Measurements from ENCODE around the gene SLC15A4. TPM values are rescaled to one million over a fixed set of nuclear protein-coding genes. Genes with fewer than 3 reads are reported as not detected.

SLC15A4 gene
- total RNA-seq, 2 donors from 2014 or later, result 15.5 to 17.2 TPM

GRCh38 chr12:128791395-128792322 lies 32.1 kb downstream of the SLC15A4 start:
- Mint-ChIP-seq H3K27ac (no peak overlapping the region), H3K4me3 (no peak overlapping the region), H3K4me1 (peaks cover 7% of the 10 kb centered on the region), H3K36me3 (ENCODE audit: low read depth) (peaks cover 4% of the 10 kb centered on the region), H3K27me3 (no peaks in the 10 kb centered on the region)
- no peaks in the 10 kb centered on the region for H3K9me3 ChIP-seq (ENCODE audit: control insufficient read depth, low read length, poor library complexity, severe bottlenecking)
- DNase-seq (no peak), ATAC-seq (peak; percentile 20)

- Mint-ChIP-seq H3K36me3 (ENCODE audit: low read depth) (peaks cover 4% of the 10 kb centered on the region), H3K4me1 (peaks cover 7% of the 10 kb centered on the region), H3K27ac (no peak overlapping the region)
Measured at GRCh38 chr12:128790653-128791373, 32.9 kb downstream of the SLC15A4 start.

GRCh38 chr12:128790221-128790620 lies 33.5 kb downstream of the SLC15A4 start:
- no peaks in the 10 kb centered on the region for H3K9me3 ChIP-seq (ENCODE audit: control insufficient read depth, low read length, poor library complexity, severe bottlenecking)
- no peaks in the 10 kb centered on the region for H3K27me3 Mint-ChIP-seq
- no peak overlapping the region for H3K27ac Mint-ChIP-seq
- peaks cover 7% of the 10 kb centered on the region for H3K4me1 Mint-ChIP-seq
- ATAC-seq (no peak), DNase-seq (no peak)
- H3K4me3 Mint-ChIP-seq, result no peak overlapping the region
- H3K36me3 Mint-ChIP-seq (ENCODE audit: low read depth), result peaks cover 4% of the 10 kb centered on the region

More at GRCh38 chr12:128790653-128791373, 32.9 kb downstream of the SLC15A4 start:
- Mint-ChIP-seq H3K27me3 (no peaks in the 10 kb centered on the region), H3K4me3 (no peak overlapping the region)
- no peaks in the 10 kb centered on the region for H3K9me3 ChIP-seq (ENCODE audit: control insufficient read depth, low read length, poor library complexity, severe bottlenecking)
- DNase-seq (no peak), ATAC-seq (no peak)

- Mint-ChIP-seq H3K4me1 (peaks cover 2% of the 10 kb centered on the region), H3K27me3 (no peaks in the 10 kb centered on the region), H3K4me3 (no peak overlapping the region), H3K27ac (no peak overlapping the region), H3K36me3 (ENCODE audit: low read depth) (peaks cover 4% of the 10 kb centered on the region)
- no peaks in the 10 kb centered on the region for H3K9me3 ChIP-seq (ENCODE audit: control insufficient read depth, low read length, poor library complexity, severe bottlenecking)
- ATAC-seq (no peak), DNase-seq (no peak)
Measured at GRCh38 chr12:128789356-128789929, 34.3 kb downstream of the SLC15A4 start.

GRCh38 chr12:128787827-128788226 lies 35.9 kb downstream of the SLC15A4 start:
- H3K9me3 ChIP-seq (ENCODE audit: control insufficient read depth, low read length, poor library complexity, severe bottlenecking), result no peaks in the 10 kb centered on the region
- DNase-seq, result no peak
- peaks cover 4% of the 10 kb centered on the region for H3K4me1 Mint-ChIP-seq
- no peak for ATAC-seq
- no peak overlapping the region for H3K4me3 Mint-ChIP-seq
- no peaks in the 10 kb centered on the region for H3K36me3 Mint-ChIP-seq (ENCODE audit: low read depth)
- H3K27me3 Mint-ChIP-seq, result no peaks in the 10 kb centered on the region
- H3K27ac Mint-ChIP-seq, result no peak overlapping the region

- DNase-seq (no peak), ATAC-seq (no peak)
- H3K4me3 Mint-ChIP-seq, result no peak overlapping the region
- no peaks in the 10 kb centered on the region for H3K9me3 ChIP-seq (ENCODE audit: control insufficient read depth, low read length, poor library complexity, severe bottlenecking)
- H3K27ac Mint-ChIP-seq, result no peak overlapping the region
- peaks cover 5% of the 10 kb centered on the region for H3K27me3 Mint-ChIP-seq
- H3K4me1 Mint-ChIP-seq, result peaks cover 8% of the 10 kb centered on the region
- H3K36me3 Mint-ChIP-seq (ENCODE audit: low read depth), result no peaks in the 10 kb centered on the region
Measured at GRCh38 chr12:128786741-128787391, 36.9 kb downstream of the SLC15A4 start.

GRCh38 chr12:128784030-128784760 lies 39.6 kb downstream of the SLC15A4 start:
- Mint-ChIP-seq H3K27me3 (peaks cover 5% of the 10 kb centered on the region), H3K4me1 (peaks cover 8% of the 10 kb centered on the region), H3K27ac (peak overlapping the region; percentile 80), H3K36me3 (ENCODE audit: low read depth) (no peaks in the 10 kb centered on the region), H3K4me3 (no peak overlapping the region)
- DNase-seq (no peak), ATAC-seq (no peak)
- H3K9me3 ChIP-seq (ENCODE audit: control insufficient read depth, low read length, poor library complexity, severe bottlenecking), result no peaks in the 10 kb centered on the region

- no peaks in the 10 kb centered on the region for H3K36me3 Mint-ChIP-seq (ENCODE audit: low read depth)
- peaks cover 8% of the 10 kb centered on the region for H3K27me3 Mint-ChIP-seq
- H3K27ac Mint-ChIP-seq, result peak overlapping the region; percentile 80
- peak overlapping the region; percentile 91 for H3K4me3 Mint-ChIP-seq
- peak; percentile 71 for ATAC-seq
- H3K4me1 Mint-ChIP-seq, result peaks cover 8% of the 10 kb centered on the region
- no peaks in the 10 kb centered on the region for H3K9me3 ChIP-seq (ENCODE audit: control insufficient read depth, low read length, poor library complexity, severe bottlenecking)
- DNase-seq, result no peak
Measured at GRCh38 chr12:128783129-128783574, 40.6 kb downstream of the SLC15A4 start.

GRCh38 chr12:128779901-128780300 lies 43.9 kb downstream of the SLC15A4 start:
- H3K9me3 ChIP-seq (ENCODE audit: control insufficient read depth, low read length, poor library complexity, severe bottlenecking), result no peaks in the 10 kb centered on the region
- no peak overlapping the region for H3K4me3 Mint-ChIP-seq
- peaks cover 11% of the 10 kb centered on the region for H3K27me3 Mint-ChIP-seq
- DNase-seq (no peak), ATAC-seq (no peak)
- no peak overlapping the region for H3K27ac Mint-ChIP-seq
- H3K4me1 Mint-ChIP-seq, result peaks cover 8% of the 10 kb centered on the region
- H3K36me3 Mint-ChIP-seq (ENCODE audit: low read depth), result no peaks in the 10 kb centered on the region

GRCh38 chr12:128772249-128772648 lies 51.5 kb downstream of the SLC15A4 start:
- H3K4me1 Mint-ChIP-seq, result no peaks in the 10 kb centered on the region
- H3K9me3 ChIP-seq (ENCODE audit: control insufficient read depth, low read length, poor library complexity, severe bottlenecking), result no peaks in the 10 kb centered on the region
- no peak overlapping the region for H3K27ac Mint-ChIP-seq
- peaks cover 10% of the 10 kb centered on the region for H3K27me3 Mint-ChIP-seq
- ATAC-seq (no peak), DNase-seq (no peak)
- H3K36me3 Mint-ChIP-seq (ENCODE audit: low read depth), result peaks cover under 1% of the 10 kb centered on the region
- H3K4me3 Mint-ChIP-seq, result no peak overlapping the region

- no peak overlapping the region for H3K4me3 Mint-ChIP-seq
- DNase-seq (no peak), ATAC-seq (no peak)
- H3K9me3 ChIP-seq (ENCODE audit: control insufficient read depth, low read length, poor library complexity, severe bottlenecking), result no peaks in the 10 kb centered on the region
- no peak overlapping the region for H3K27ac Mint-ChIP-seq
- peaks cover 2% of the 10 kb centered on the region for H3K4me1 Mint-ChIP-seq
- H3K36me3 Mint-ChIP-seq (ENCODE audit: low read depth), result peaks cover 3% of the 10 kb centered on the region
- H3K27me3 Mint-ChIP-seq, result peaks cover 15% of the 10 kb centered on the region
Measured at GRCh38 chr12:128771681-128772080, 52.1 kb downstream of the SLC15A4 start.

GRCh38 chr12:128767518-128767917 lies 56.2 kb downstream of the SLC15A4 start:
- H3K36me3 Mint-ChIP-seq (ENCODE audit: low read depth), result peaks cover 3% of the 10 kb centered on the region
- H3K27me3 Mint-ChIP-seq, result peaks cover 31% of the 10 kb centered on the region
- ATAC-seq, result no peak
- H3K27ac Mint-ChIP-seq, result peak overlapping the region; percentile 43
- DNase-seq, result no peak
- peaks cover 2% of the 10 kb centered on the region for H3K4me1 Mint-ChIP-seq
- H3K4me3 Mint-ChIP-seq, result no peak overlapping the region
- H3K9me3 ChIP-seq (ENCODE audit: control insufficient read depth, low read length, poor library complexity, severe bottlenecking), result no peaks in the 10 kb centered on the region

Data from T-helper 17 cell (primary cell).